SK-N-SH (cell line): Measurements from ENCODE around the gene PHF21B. TPM values are rescaled to one million over a fixed set of nuclear protein-coding genes. Genes with fewer than 3 reads are reported as not detected.

Source experiments
- CTCF ChIA-PET: fragments of 300-600, 350-600 bp; formaldehyde crosslinking; extraction: SDS; loops from one replicate; lab custom pipeline; 2021; lab: Yijun Ruan, JAX
- POLR2A ChIA-PET: fragments of 350-600 bp; sonication (Branson Sonifier 250); formaldehyde crosslinking; extraction: SDS; loops from one replicate; lab custom pipeline; 2020; ENCODE audit warnings: antibody characterized with exemption, inconsistent platforms; lab: Yijun Ruan, JAX
- DNase-seq: peaks from one replicate; pipeline ENCODE4 v3.0.0; 2012
- H2AFZ ChIP-seq: fragments of 200-600 bp; sonication (generic); 2 replicates; pipeline ENCODE4 v1.8.1; 2016; ENCODE audit warnings: antibody characterized with exemption, mild to moderate bottlenecking, low read depth
- H3F3A ChIP-seq: fragments of 200-600 bp; sonication (generic); replicated peaks from 2 replicates; pipeline ENCODE3; 2016; ENCODE audit warnings: antibody characterized with exemption, mild to moderate bottlenecking; ENCODE audit not compliant: insufficient read depth
- H3K27ac ChIP-seq, 2 experiments: fragments of 200-500 bp in 1 of 2; fragments of 200-600 bp in 1 of 2; sonication (Bioruptor generic) in 1 of 2; sonication (generic), shearing (Covaris generic) in 1 of 2; 2 replicates each; pipeline versions ENCODE4 v1.5.1 to v1.6.1; 2014 to 2016; ENCODE audit warnings: low read depth in 2 of 2, inconsistent platforms in 1 of 2, low read length in 1 of 2, mild to moderate bottlenecking in 1 of 2, mixed read lengths in 1 of 2
- H3K27me3 ChIP-seq: fragments of 200-600 bp; sonication (generic), shearing (Covaris generic); 2 replicates; pipeline ENCODE4 v1.6.1; 2016; ENCODE audit warnings: mixed run types; ENCODE audit not compliant: insufficient read depth
- H3K36me3 ChIP-seq, 2 experiments: fragments of 200-500 bp in 1 of 2; fragments of 200-600 bp in 1 of 2; sonication (Bioruptor generic) in 1 of 2; sonication (generic) in 1 of 2; replicated peaks in 1 of 2; 2 replicates each; pipeline versions ENCODE3 to v1.5.1; 2014 to 2016; ENCODE audit warnings: low read length in 1 of 2, mild to moderate bottlenecking in 1 of 2; ENCODE audit not compliant: insufficient read depth in 2 of 2, control insufficient read depth in 1 of 2
- H3K4me1 ChIP-seq, 2 experiments: fragments of 200-500 bp in 1 of 2; fragments of 200-600 bp in 1 of 2; sonication (Bioruptor generic) in 1 of 2; sonication (generic), shearing (Covaris generic) in 1 of 2; 2 replicates each; pipeline versions ENCODE4 v1.5.1 to v1.6.1; 2014 to 2016; ENCODE audit warnings: low read depth in 1 of 2, low read length in 1 of 2, mixed run types in 1 of 2; ENCODE audit not compliant: insufficient read depth in 2 of 2, control insufficient read depth in 1 of 2
- H3K4me2 ChIP-seq: fragments of 200-600 bp; sonication (generic), shearing (Covaris generic); 2 replicates; pipeline ENCODE4 v1.6.1; 2017; ENCODE audit warnings: mixed run types
- H3K4me3 ChIP-seq, 2 experiments: fragments of 200-500 bp in 1 of 2; fragments of 200-600 bp in 1 of 2; sonication (Bioruptor generic) in 1 of 2; sonication (generic), shearing (Covaris generic) in 1 of 2; 2 replicates each; pipeline versions ENCODE4 v1.5.1 to v1.8.1; 2014 to 2016; ENCODE audit warnings: low read depth in 2 of 2, inconsistent platforms in 1 of 2, low read length in 1 of 2, mild to moderate bottlenecking in 1 of 2, mixed read lengths in 1 of 2, moderate library complexity in 1 of 2
- H3K79me2 ChIP-seq: fragments of 200-600 bp; sonication (generic); 2 replicates; pipeline ENCODE4 v1.8.1; 2017; ENCODE audit warnings: mild to moderate bottlenecking; ENCODE audit not compliant: insufficient read depth
- H3K9ac ChIP-seq: fragments of 200-600 bp; sonication (generic); 2 replicates; pipeline ENCODE4 v1.6.1; 2017; ENCODE audit warnings: mixed run types
- H3K9me2 ChIP-seq: fragments of 200-600 bp; sonication (generic); 2 replicates; pipeline ENCODE4 v1.6.1; 2017; ENCODE audit warnings: mixed run types
- H3K9me3 ChIP-seq: fragments of 200-600 bp; sonication (generic); 2 replicates; pipeline ENCODE4 v1.6.1; 2017; ENCODE audit warnings: mixed run types, mild to moderate bottlenecking, moderate library complexity
- H4K20me1 ChIP-seq: fragments of 200-600 bp; sonication (generic); 2 replicates; pipeline ENCODE4 v1.6.1; 2017; ENCODE audit warnings: mild to moderate bottlenecking, mixed run types; ENCODE audit not compliant: insufficient read depth
- CTCF ChIP-seq: fragments of 200-600 bp; sonication (generic); IDR thresholded peaks from 2 replicates; pipeline ENCODE4 v1.6.1; 2017; ENCODE audit warnings: antibody characterized with exemption, mild to moderate bottlenecking, moderate library complexity
- EZH2phosphoT487 ChIP-seq: fragments of 200-600 bp; sonication (generic); IDR thresholded peaks from 2 replicates; pipeline ENCODE4 v1.6.1; 2017; ENCODE audit warnings: low read depth, mixed run types, mild to moderate bottlenecking, antibody characterized with exemption, moderate library complexity, borderline replicate concordance
- FOXJ3 ChIP-seq: sonication (generic); formaldehyde crosslinking; IDR thresholded peaks from 2 replicates; pipeline ENCODE4 v1.5.1; 2020; ENCODE audit warnings: mild to moderate bottlenecking, missing genetic modification reagents
- FOXM1 ChIP-seq: IDR thresholded peaks from 2 replicates; pipeline ENCODE4 v1.4.0; 2012; ENCODE audit warnings: low read depth, mild to moderate bottlenecking
- GABPA ChIP-seq: IDR thresholded peaks from 2 replicates; pipeline ENCODE4 v1.4.0; 2012; ENCODE audit warnings: low read depth, mild to moderate bottlenecking
- GATA2 ChIP-seq: sonication (generic); formaldehyde crosslinking; IDR thresholded peaks from 2 replicates; pipeline ENCODE4 v1.5.0; 2020; ENCODE audit warnings: mild to moderate bottlenecking, missing genetic modification reagents
- IRF3 ChIP-seq: fragments of 150-350 bp; IDR thresholded peaks from 2 replicates; pipeline ENCODE4 v1.6.1; 2016; ENCODE audit warnings: mild to moderate bottlenecking, low read depth, low read length
- MAX ChIP-seq: IDR thresholded peaks from 2 replicates; pipeline ENCODE4 v1.4.0; 2012; ENCODE audit warnings: low read depth
- NFIC ChIP-seq: IDR thresholded peaks from 2 replicates; pipeline ENCODE4 v1.4.0; 2012; ENCODE audit warnings: borderline replicate concordance
- RAD21 ChIP-seq: IDR thresholded peaks from 2 replicates; pipeline ENCODE4 v1.6.1; 2012; ENCODE audit warnings: mild to moderate bottlenecking, low read length
- RCOR1 ChIP-seq: fragments of 150-350 bp; IDR thresholded peaks from 2 replicates; pipeline ENCODE4 v1.6.1; 2017; ENCODE audit warnings: antibody characterized with exemption, low read length
- SIN3A ChIP-seq: IDR thresholded peaks from 2 replicates; pipeline ENCODE4 v1.6.1; 2012; ENCODE audit warnings: low read depth, mild to moderate bottlenecking, low read length, moderate library complexity, borderline replicate concordance
- SMC3 ChIP-seq: IDR thresholded peaks from 2 replicates; pipeline ENCODE4 v1.6.1; 2012; ENCODE audit warnings: low read depth, low read length, improper control_type of control experiment
- TEAD4 ChIP-seq: IDR thresholded peaks from 2 replicates; pipeline ENCODE4 v1.4.0; 2012; ENCODE audit warnings: mild to moderate bottlenecking, borderline replicate concordance; ENCODE audit not compliant: insufficient read depth
- WGBS: methylation state at CpG from one replicate; pipeline ENCODE4 v1.1.6; 2017; ENCODE audit warnings: low lambda C conversion rate; 5-methylcytosine and 5-hydroxymethylcytosine counted together
- polyA plus RNA-seq, 3 experiments: library from polyadenylated mRNA; depleted of rRNA; stranded (reverse); fragments of >200 nt; gene quantifications; 2 replicates each; pipeline ENCODE4 v1.2.3, GENCODE V29; 2012
- TF ChIP-seq, protein P1 (sequence below): IDR thresholded peaks from 2 replicates; pipeline ENCODE4 v1.4.0; 2012; ENCODE audit warnings: low read depth, borderline replicate concordance

PHF21B gene
- polyA plus RNA-seq, 1 of the 3 experiments (the other 2 are of a cell fraction), result 0.76 TPM

DNA sequence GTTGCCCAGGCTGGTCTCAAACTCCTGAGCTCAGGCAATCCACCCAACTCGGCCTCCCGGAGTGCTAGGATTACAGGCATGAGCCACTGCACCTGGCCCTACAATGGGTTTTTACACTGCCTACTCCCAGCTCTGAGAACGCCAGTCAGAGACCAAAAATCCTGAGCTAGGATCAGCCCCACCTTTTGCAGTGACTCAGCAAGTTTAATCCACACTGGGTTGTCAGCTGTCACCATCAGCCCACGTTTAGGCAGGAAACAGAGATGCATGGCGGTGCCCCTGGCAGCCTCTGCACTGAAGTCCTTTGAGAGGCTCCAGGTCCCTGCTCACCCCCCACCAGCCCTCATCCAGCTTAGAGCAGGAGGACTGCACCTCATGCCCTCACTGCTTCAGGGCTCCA, 139.8 kb downstream of the PHF21B start:
- no peaks in the 10 kb centered on the region for H3F3A ChIP-seq
- CTCF ChIA-PET, result interaction anchor here (0.6 to 0.7 kb wide), 2 partner anchors 61 to 211 kb away, joined by 3 to 4 read pairs; no protein-coding TSS in a partner anchor
- no peaks in the 10 kb centered on the region for H3K79me2 ChIP-seq
- TF ChIP-seq EZH2phosphoT487, result no peak
- TF ChIP-seq GABPA, result no peak
- no peak for TF ChIP-seq TEAD4
- TF ChIP-seq RAD21, result no peak
- no peak for TF ChIP-seq GATA2 (CRISPR knock-in tag)
- TF ChIP-seq SMC3, result no peak
- no peak for TF ChIP-seq FOXJ3
- TF ChIP-seq, protein P1, sequence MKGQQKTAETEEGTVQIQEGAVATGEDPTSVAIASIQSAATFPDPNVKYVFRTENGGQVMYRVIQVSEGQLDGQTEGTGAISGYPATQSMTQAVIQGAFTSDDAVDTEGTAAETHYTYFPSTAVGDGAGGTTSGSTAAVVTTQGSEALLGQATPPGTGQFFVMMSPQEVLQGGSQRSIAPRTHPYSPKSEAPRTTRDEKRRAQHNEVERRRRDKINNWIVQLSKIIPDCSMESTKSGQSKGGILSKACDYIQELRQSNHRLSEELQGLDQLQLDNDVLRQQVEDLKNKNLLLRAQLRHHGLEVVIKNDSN, result no peak
- TF ChIP-seq RCOR1, result no peak
- TF ChIP-seq, all 33 proteins: peak for 0
- Histone ChIP-seq H3K27ac (no peak overlapping the region; a peak in 1 of 4 replicates), H3K4me2 (no peak overlapping the region), H3K27me3 (no peaks in the 10 kb centered on the region), H3K4me3 (no peak overlapping the region), H3K9me3 (no peaks in the 10 kb centered on the region), H3K9ac (no peak overlapping the region), H4K20me1 (no peaks in the 10 kb centered on the region), H3K4me1 (peaks cover 0 to 7% of the 10 kb centered on the region in 2 experiments; a peak in 1 of 4 replicates), H3K9me2 (no peaks in the 10 kb centered on the region), H2AFZ (no peak overlapping the region), H3K36me3 (no peaks in the 10 kb centered on the region)
- POLR2A ChIA-PET, result no interaction called here
- 66% methylated on average over 5 of the region's 5 CpGs for WGBS
- DNase-seq, result no peak

DNA sequence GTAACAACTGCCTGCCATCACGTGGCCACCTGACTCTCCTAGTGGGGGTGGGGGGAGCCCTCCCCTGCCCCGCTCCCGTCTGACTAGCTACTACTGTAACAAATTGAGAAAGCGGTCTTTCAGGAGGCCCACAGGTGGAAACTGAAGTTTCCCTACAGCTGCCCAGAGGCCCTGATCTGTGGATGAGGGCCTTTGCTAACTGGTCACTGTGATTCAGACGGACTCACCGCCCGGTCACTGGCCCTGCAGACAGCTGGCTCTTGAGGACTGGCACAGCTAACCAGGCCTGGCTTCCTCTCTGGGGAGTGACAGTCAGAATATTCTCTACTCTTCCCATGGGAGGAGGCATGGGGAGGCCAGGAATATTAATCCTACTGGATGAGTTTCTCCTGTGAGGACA, 140.6 kb downstream of the PHF21B start:
- H3K36me3 ChIP-seq, result no peaks in the 10 kb centered on the region
- H3K79me2 ChIP-seq, result no peaks in the 10 kb centered on the region
- ChIA-PET POLR2A (no interaction called here), CTCF (interaction anchor here (0.6 kb wide), 2 partner anchors 62 to 1381 kb away, joined by 3 read pairs; no protein-coding TSS in a partner anchor)
- no peaks in the 10 kb centered on the region for H4K20me1 ChIP-seq
- H2AFZ ChIP-seq, result no peak overlapping the region
- H3K27me3 ChIP-seq, result no peaks in the 10 kb centered on the region
- H3K4me1 ChIP-seq, result peaks cover 0 to 7% of the 10 kb centered on the region in 2 experiments; a peak in 1 of 4 replicates
- H3K9me3 ChIP-seq, result no peaks in the 10 kb centered on the region
- no peak overlapping the region for H3K4me3 ChIP-seq
- no peak overlapping the region for H3K27ac ChIP-seq
- H3K4me2 ChIP-seq, result no peak overlapping the region
- no peak overlapping the region for H3K9ac ChIP-seq
- peak; percentile 11 for DNase-seq
- no peaks in the 10 kb centered on the region for H3F3A ChIP-seq
- no peak for TF ChIP-seq IRF3
- TF ChIP-seq CTCF, result no peak
- no peak for TF ChIP-seq NFIC
- TF ChIP-seq SIN3A, result no peak
- no peak for TF ChIP-seq MAX
- TF ChIP-seq FOXM1, result no peak
- H3K9me2 ChIP-seq, result no peaks in the 10 kb centered on the region
- 82% methylated on average over 7 of the region's 7 CpGs for WGBS
